Sigmoid colon (tissue), 4 donors: ENCODE data around the gene TUBB6.

Experiments
- CTCF ChIP-seq, 4 experiments: fragments of 450-650 bp in 3 of 4; fragments of 200-600 bp in 1 of 4; IDR thresholded peaks; one replicate each; pipeline ENCODE4 v1.5.1; 2016 to 2019; ENCODE audit warnings: antibody characterized with exemption in 4 of 4, mild to moderate bottlenecking in 3 of 4, moderate library complexity in 2 of 4
- EP300 ChIP-seq, 4 donors: sonication (generic); formaldehyde crosslinking; IDR thresholded peaks; one replicate each; pipeline ENCODE4 v1.6.1; 2017; ENCODE audit warnings: antibody characterized with exemption in 4 of 4
- POLR2AphosphoS5 ChIP-seq, 4 donors: sonication (generic); formaldehyde crosslinking; IDR thresholded peaks; one replicate each; pipeline ENCODE4 v1.6.1; 2017; ENCODE audit warnings: antibody characterized with exemption in 4 of 4

GRCh38 chr18:12334863-12335262 lies 26.8 kb downstream of the TUBB6 start:
- TF ChIP-seq CTCF (IDR thresholded peaks at IDR 0.05) (no peak), POLR2AphosphoS5 (IDR thresholded peaks at IDR 0.05) (no peak), EP300 (IDR thresholded peaks at IDR 0.05) (no peak)
